ENCODE results near the gene ACSL4.

ACSL4 gene

GRCh38 chrX:109622270-109622669 is 110.8 kb downstream of the ACSL4 start:
- no peak for FAIRE-seq
- no peak for DNase-seq (ENCODE audit: insufficient read length, low spot score)

GRCh38 chrX:109619771-109620170 is 113.3 kb downstream of the ACSL4 start:
- DNase-seq (ENCODE audit: insufficient read length, low spot score) (no peak), FAIRE-seq (no peak)

DNA sequence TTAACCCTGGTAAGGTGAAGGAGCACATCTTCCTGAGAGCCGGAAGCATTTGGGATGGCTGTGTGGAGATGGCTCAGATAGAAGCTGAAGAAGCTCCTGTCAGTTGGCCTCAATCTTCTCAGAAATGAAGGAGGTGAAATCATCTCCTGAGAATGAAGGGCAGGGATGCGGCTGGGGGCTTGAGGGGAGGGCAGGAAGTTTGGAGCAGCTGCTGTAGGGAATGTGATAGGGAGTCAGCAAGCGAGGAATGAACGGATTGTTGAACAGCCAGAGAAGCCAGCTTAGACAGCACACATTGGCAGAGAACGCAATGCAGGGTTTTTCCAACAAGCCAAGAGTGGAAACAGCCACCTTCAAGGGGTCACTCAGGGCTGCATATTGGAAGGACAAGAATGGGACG is 118.1 kb downstream of the ACSL4 start:
- FAIRE-seq: no peak
- no peak for DNase-seq (ENCODE audit: insufficient read length, low spot score)

DNA sequence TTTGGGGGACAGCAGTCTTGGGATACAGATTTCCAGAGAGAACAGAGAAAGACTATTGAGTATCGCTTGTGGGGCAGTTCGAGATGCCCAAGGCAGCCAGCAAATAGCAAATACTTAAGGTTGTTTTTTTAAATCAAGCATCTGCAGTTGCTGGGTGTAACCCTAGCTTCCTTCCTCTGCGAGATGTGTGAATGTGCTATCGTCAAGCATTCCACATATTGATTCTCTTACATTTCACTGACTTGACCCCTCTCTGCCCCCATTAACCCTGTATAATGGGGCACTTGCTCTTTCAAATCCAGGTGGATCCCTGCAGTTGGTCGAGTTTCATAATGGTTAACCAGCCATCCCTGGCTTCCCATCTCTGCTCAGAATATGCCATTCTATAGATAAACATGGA is 131.6 kb downstream of the ACSL4 start:
- no peak for DNase-seq (ENCODE audit: insufficient read length, low spot score)
- FAIRE-seq: no peak

DNA sequence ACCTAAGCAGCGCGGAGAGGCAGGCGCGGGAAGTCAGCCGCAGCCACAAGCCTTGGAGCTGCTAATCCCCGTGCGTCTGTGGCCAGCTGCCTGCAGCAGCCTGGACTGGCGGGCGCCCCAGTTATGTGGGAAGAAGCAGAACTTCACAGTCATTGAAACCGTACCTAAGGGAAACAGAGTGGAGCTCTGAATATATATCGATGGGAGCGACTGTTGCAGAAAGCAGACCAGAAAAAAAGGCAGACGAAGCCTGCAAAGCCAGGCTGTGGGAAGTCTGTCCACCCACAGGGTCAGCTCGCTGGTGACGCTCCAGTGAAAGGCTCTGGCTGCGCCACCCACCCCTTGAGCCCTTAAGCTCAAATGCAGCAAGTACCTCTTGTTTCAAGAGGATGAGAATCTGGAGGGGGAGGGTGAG is 132.8 kb downstream of the ACSL4 start:
- DNase-seq (ENCODE audit: insufficient read length, low spot score) (no peak), FAIRE-seq (no peak)

DNA sequence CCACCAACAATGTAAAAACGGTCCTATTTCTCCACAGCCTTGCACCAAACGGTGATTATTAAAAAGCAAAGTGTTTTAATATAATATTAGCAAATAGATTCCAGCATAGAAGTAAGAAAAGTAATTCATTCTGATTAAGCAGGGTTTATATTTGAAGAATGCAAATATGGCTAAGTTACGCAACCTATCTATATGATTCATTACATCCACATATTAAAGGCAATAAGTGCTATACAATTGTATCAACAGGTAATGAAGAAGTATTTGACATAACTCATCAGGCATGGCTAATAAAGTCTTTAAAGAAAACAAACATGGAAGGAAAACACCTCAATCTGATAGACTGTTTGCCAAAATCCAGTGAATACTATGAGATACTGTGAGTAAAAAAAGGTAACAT is 137.0 kb downstream of the ACSL4 start:
- FAIRE-seq (no peak), DNase-seq (ENCODE audit: insufficient read length, low spot score) (no peak)

Measured in GM19239 (cell line).